22Rv1 (cell line): ENCODE measurements around the gene DPH3.

Experiments used
- ZFX ChIP-seq: fragments of 450-650 bp; IDR thresholded peaks from 2 replicates; pipeline ENCODE4 v1.6.1; 2017; ENCODE audit warnings: antibody characterized with exemption, borderline replicate concordance
- TF ChIP-seq, protein P1 (sequence below): fragments of 450-650 bp; IDR thresholded peaks from 2 replicates; pipeline ENCODE4 v1.5.1; 2017; ENCODE audit warnings: mild to moderate bottlenecking

DNA sequence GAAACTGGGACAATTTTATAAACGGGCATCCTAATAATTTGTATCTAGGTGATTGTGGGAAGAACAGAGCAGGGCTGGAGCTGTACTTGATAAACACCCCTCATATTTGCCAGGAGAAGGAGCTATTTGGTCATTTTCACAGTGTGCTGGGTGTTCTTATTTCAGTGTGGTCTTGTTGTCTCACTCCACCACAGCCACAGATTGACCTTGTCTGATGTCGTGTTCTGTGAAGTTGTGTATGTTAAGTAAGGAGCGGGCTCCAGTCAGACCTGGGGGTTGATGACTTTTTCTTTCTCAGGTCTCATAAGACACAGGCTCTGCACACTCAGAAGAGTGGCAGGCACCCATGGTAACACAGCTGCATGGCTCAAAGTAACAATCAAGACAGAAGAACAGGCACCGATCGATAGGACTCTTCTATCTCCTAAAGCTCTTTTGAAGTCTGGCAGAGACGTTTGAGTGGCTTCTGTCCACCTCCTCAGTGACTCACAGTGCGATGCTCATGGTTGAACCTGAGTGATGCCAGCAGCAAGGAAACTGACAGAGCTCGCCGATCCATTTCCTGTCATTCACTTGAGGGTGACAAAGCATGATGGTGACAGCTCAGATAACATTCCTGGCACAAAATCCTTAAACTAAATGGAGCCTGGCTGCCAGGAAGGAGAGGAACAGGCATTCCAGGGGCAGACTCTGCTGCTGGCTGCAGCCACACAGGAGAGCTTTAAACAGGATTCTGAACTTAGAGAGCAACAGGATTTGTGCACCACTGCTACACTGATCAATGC is 20.8 kb downstream of the DPH3 start:
- TF ChIP-seq, protein P1, sequence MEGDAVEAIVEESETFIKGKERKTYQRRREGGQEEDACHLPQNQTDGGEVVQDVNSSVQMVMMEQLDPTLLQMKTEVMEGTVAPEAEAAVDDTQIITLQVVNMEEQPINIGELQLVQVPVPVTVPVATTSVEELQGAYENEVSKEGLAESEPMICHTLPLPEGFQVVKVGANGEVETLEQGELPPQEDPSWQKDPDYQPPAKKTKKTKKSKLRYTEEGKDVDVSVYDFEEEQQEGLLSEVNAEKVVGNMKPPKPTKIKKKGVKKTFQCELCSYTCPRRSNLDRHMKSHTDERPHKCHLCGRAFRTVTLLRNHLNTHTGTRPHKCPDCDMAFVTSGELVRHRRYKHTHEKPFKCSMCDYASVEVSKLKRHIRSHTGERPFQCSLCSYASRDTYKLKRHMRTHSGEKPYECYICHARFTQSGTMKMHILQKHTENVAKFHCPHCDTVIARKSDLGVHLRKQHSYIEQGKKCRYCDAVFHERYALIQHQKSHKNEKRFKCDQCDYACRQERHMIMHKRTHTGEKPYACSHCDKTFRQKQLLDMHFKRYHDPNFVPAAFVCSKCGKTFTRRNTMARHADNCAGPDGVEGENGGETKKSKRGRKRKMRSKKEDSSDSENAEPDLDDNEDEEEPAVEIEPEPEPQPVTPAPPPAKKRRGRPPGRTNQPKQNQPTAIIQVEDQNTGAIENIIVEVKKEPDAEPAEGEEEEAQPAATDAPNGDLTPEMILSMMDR = no peak
- no peak for TF ChIP-seq ZFX
